CD4-positive, CD25-positive, alpha-beta regulatory T cell (primary cell): ENCODE measurements around the gene EML1. TPM values are rescaled to one million over a fixed set of nuclear protein-coding genes. Genes with fewer than 3 reads are reported as not detected.

ENCODE experiments used
- ATAC-seq, 2 donors: fragments of 150-1000 bp; cut with Tn5 transposase; one replicate each; pipeline ENCODE4 v1.10.0; 2021; ENCODE audit warnings: low read depth in 2 of 2, moderate number of reproducible peaks in 2 of 2, moderate library complexity in 1 of 2
- DNase-seq, 3 donors: peaks; one replicate each; pipeline versions ENCODE4 v3.0.0 to v3.0.0-alpha.2; 2012 to 2022; ENCODE audit warnings: mixed read lengths in 1 of 3
- H3K27ac ChIP-seq: one replicate; pipeline ENCODE4 v1.7.0; 2013; ENCODE audit warnings: mild to moderate bottlenecking, low read length; ENCODE audit not compliant: insufficient read depth, poor library complexity, severe bottlenecking
- H3K27me3 ChIP-seq: one replicate; pipeline ENCODE4 v1.7.0; 2013; ENCODE audit warnings: low read length; ENCODE audit not compliant: control insufficient read depth, insufficient read depth
- H3K36me3 ChIP-seq: one replicate; pipeline ENCODE4 v1.7.0; 2013; ENCODE audit warnings: mild to moderate bottlenecking, low read length, moderate library complexity; ENCODE audit not compliant: control insufficient read depth, insufficient read depth
- H3K4me1 ChIP-seq: 2 replicates; pipeline ENCODE4 v1.7.0; 2013; ENCODE audit warnings: mild to moderate bottlenecking, low read length; ENCODE audit not compliant: insufficient read depth, control insufficient read depth, poor library complexity, severe bottlenecking
- H3K4me3 ChIP-seq: one replicate; pipeline ENCODE4 v1.7.0; 2013; ENCODE audit warnings: low read depth, mild to moderate bottlenecking, low read length, moderate library complexity
- H3K9me3 ChIP-seq, 2 experiments: 1 replicate in 1 of 2; 2 replicates in 1 of 2; pipeline ENCODE4 v1.7.0; 2013; ENCODE audit warnings: low read length in 2 of 2, mild to moderate bottlenecking in 1 of 2, moderate library complexity in 1 of 2; ENCODE audit not compliant: control insufficient read depth in 2 of 2
- H3K27ac Mint-ChIP-seq, 3 donors: one replicate each; pipeline ENCODE4 v1.8.0; 2020 to 2022; ENCODE audit warnings: mild to moderate bottlenecking in 3 of 3, mixed read lengths in 3 of 3, moderate library complexity in 2 of 3
- H3K27me3 Mint-ChIP-seq: one replicate; pipeline ENCODE4 v1.8.0; 2022; ENCODE audit warnings: mild to moderate bottlenecking, mixed read lengths
- H3K36me3 Mint-ChIP-seq: one replicate; pipeline ENCODE4 v1.8.0; 2020; ENCODE audit warnings: mixed read lengths
- H3K4me1 Mint-ChIP-seq, 4 donors: one replicate each; pipeline ENCODE4 v1.8.0; 2020 to 2022; ENCODE audit warnings: mixed read lengths in 4 of 4, mild to moderate bottlenecking in 1 of 4
- H3K4me3 Mint-ChIP-seq, 4 donors: one replicate each; pipeline ENCODE4 v1.8.0; 2020 to 2022; ENCODE audit warnings: mild to moderate bottlenecking in 4 of 4, mixed read lengths in 4 of 4, moderate library complexity in 3 of 4
- H3K9me3 Mint-ChIP-seq, 7 donors: one replicate each; pipeline ENCODE4 v1.8.0; 2020 to 2022; ENCODE audit warnings: mixed read lengths in 7 of 7, mild to moderate bottlenecking in 3 of 7, moderate library complexity in 2 of 7
- polyA plus RNA-seq, 4 donors: library from polyadenylated mRNA; unstranded; fragments of 300-500 nt; fragmentation: Illumina TruSeq; gene quantifications; one replicate each; pipeline ENCODE4 v1.2.3, GENCODE V29; 2021
- total RNA-seq: library from RNA; stranded (reverse); gene quantifications from one replicate; pipeline ENCODE4 v1.2.3, GENCODE V29; 2022

The EML1 gene
- total and polyA plus RNA-seq, 5 donors from 2014 or later, result not detected

- Mint-ChIP-seq H3K4me1 (no peaks in the 10 kb centered on the region), H3K9me3 (no peaks in the 10 kb centered on the region), H3K27ac (no peak overlapping the region), H3K27me3 (peaks cover 54% of the 10 kb centered on the region), H3K36me3 (no peaks in the 10 kb centered on the region), H3K4me3 (no peak overlapping the region)
- no peak for ATAC-seq
- no peaks in the 10 kb centered on the region for H3K36me3 ChIP-seq
- H3K4me1 ChIP-seq, result no peaks in the 10 kb centered on the region
- H3K27me3 ChIP-seq, result peaks cover 4% of the 10 kb centered on the region
- no peaks in the 10 kb centered on the region for H3K9me3 ChIP-seq
- H3K27ac ChIP-seq, result no peak overlapping the region
- no peak overlapping the region for H3K4me3 ChIP-seq
- DNase-seq, result no peak
Measured at GRCh38 chr14:99874306-99874705, 81.1 kb downstream of the EML1 start.

- H3K4me3 ChIP-seq, result no peak overlapping the region
- H3K9me3 Mint-ChIP-seq, result no peaks in the 10 kb centered on the region
- peaks cover 8% of the 10 kb centered on the region for H3K27me3 ChIP-seq
- H3K36me3 Mint-ChIP-seq, result no peaks in the 10 kb centered on the region
- no peak overlapping the region for H3K4me3 Mint-ChIP-seq
- H3K27me3 Mint-ChIP-seq, result peaks cover 49% of the 10 kb centered on the region
- H3K4me1 Mint-ChIP-seq, result no peaks in the 10 kb centered on the region
- no peaks in the 10 kb centered on the region for H3K4me1 ChIP-seq
- no peaks in the 10 kb centered on the region for H3K9me3 ChIP-seq
- ATAC-seq, result no peak
- DNase-seq, result no peak
- H3K27ac Mint-ChIP-seq, result no peak overlapping the region
- no peaks in the 10 kb centered on the region for H3K36me3 ChIP-seq
- H3K27ac ChIP-seq, result no peak overlapping the region
Measured at GRCh38 chr14:99875421-99875820, 82.2 kb downstream of the EML1 start.

- Mint-ChIP-seq H3K4me3 (no peak overlapping the region), H3K27me3 (peaks cover 52% of the 10 kb centered on the region), H3K9me3 (no peaks in the 10 kb centered on the region), H3K4me1 (no peaks in the 10 kb centered on the region), H3K27ac (no peak overlapping the region), H3K36me3 (no peaks in the 10 kb centered on the region)
- Histone ChIP-seq H3K9me3 (no peaks in the 10 kb centered on the region), H3K27me3 (peaks cover 8% of the 10 kb centered on the region), H3K4me1 (no peaks in the 10 kb centered on the region), H3K4me3 (no peak overlapping the region), H3K27ac (no peak overlapping the region), H3K36me3 (no peaks in the 10 kb centered on the region)
- DNase-seq, result no peak
- no peak for ATAC-seq
Measured at GRCh38 chr14:99875836-99876235, 82.6 kb downstream of the EML1 start.

GRCh38 chr14:99876406-99876805 is 83.2 kb downstream of the EML1 start:
- Histone ChIP-seq H3K27me3 (peaks cover 8% of the 10 kb centered on the region), H3K4me3 (no peak overlapping the region), H3K27ac (no peak overlapping the region), H3K4me1 (no peaks in the 10 kb centered on the region), H3K9me3 (no peaks in the 10 kb centered on the region), H3K36me3 (no peaks in the 10 kb centered on the region)
- Mint-ChIP-seq H3K27ac (no peak overlapping the region), H3K4me1 (no peaks in the 10 kb centered on the region), H3K9me3 (no peaks in the 10 kb centered on the region), H3K4me3 (no peak overlapping the region), H3K36me3 (no peaks in the 10 kb centered on the region), H3K27me3 (peaks cover 50% of the 10 kb centered on the region)
- ATAC-seq (no peak), DNase-seq (no peak)

- Histone ChIP-seq H3K9me3 (no peaks in the 10 kb centered on the region), H3K27ac (no peak overlapping the region), H3K36me3 (no peaks in the 10 kb centered on the region), H3K4me3 (no peak overlapping the region), H3K4me1 (no peaks in the 10 kb centered on the region), H3K27me3 (peaks cover 4% of the 10 kb centered on the region)
- Mint-ChIP-seq H3K27me3 (peaks cover 39% of the 10 kb centered on the region), H3K4me1 (no peaks in the 10 kb centered on the region), H3K36me3 (no peaks in the 10 kb centered on the region), H3K27ac (no peak overlapping the region), H3K4me3 (no peak overlapping the region), H3K9me3 (no peaks in the 10 kb centered on the region)
- no peak for ATAC-seq
- DNase-seq, result no peak
Measured at GRCh38 chr14:99878563-99878962, 85.3 kb downstream of the EML1 start.

GRCh38 chr14:99879401-99880295 is 86.4 kb downstream of the EML1 start:
- H3K27me3 Mint-ChIP-seq, result peaks cover 39% of the 10 kb centered on the region
- Histone ChIP-seq H3K9me3 (no peaks in the 10 kb centered on the region), H3K36me3 (no peaks in the 10 kb centered on the region), H3K4me1 (no peaks in the 10 kb centered on the region), H3K27me3 (peaks cover 4% of the 10 kb centered on the region), H3K4me3 (no peak overlapping the region), H3K27ac (no peak overlapping the region)
- no peaks in the 10 kb centered on the region for H3K4me1 Mint-ChIP-seq
- H3K27ac Mint-ChIP-seq, result no peak overlapping the region
- DNase-seq, result no peak
- no peaks in the 10 kb centered on the region for H3K36me3 Mint-ChIP-seq
- no peak for ATAC-seq
- no peaks in the 10 kb centered on the region for H3K9me3 Mint-ChIP-seq
- H3K4me3 Mint-ChIP-seq, result no peak overlapping the region

GRCh38 chr14:99880651-99881420 is 87.6 kb downstream of the EML1 start:
- no peaks in the 10 kb centered on the region for H3K36me3 ChIP-seq
- H3K9me3 Mint-ChIP-seq, result no peaks in the 10 kb centered on the region

More at GRCh38 chr14:99880651-99881420, 87.6 kb downstream of the EML1 start:
- H3K36me3 Mint-ChIP-seq, result no peaks in the 10 kb centered on the region
- peaks cover 4% of the 10 kb centered on the region for H3K27me3 ChIP-seq
- H3K27me3 Mint-ChIP-seq, result peaks cover 44% of the 10 kb centered on the region
- no peak for DNase-seq
- no peak overlapping the region for H3K27ac Mint-ChIP-seq
- no peak overlapping the region for H3K4me3 Mint-ChIP-seq
- no peaks in the 10 kb centered on the region for H3K4me1 Mint-ChIP-seq
- no peaks in the 10 kb centered on the region for H3K9me3 ChIP-seq
- H3K4me3 ChIP-seq, result no peak overlapping the region
- no peaks in the 10 kb centered on the region for H3K4me1 ChIP-seq
- H3K27ac ChIP-seq, result no peak overlapping the region
- no peak for ATAC-seq
